OCI-LY1 (cell line): ENCODE measurements around the gene CLUH.

Source experiments
- H2AFZ ChIP-seq: fragments of 200-600 bp; sonication (generic), shearing (Covaris generic); 2 replicates; pipeline ENCODE4 v1.6.0; 2014; ENCODE audit warnings: antibody characterized with exemption, mild to moderate bottlenecking, low read length
- H3F3A ChIP-seq: fragments of 200-600 bp; sonication (generic), shearing (Covaris generic); 2 replicates; pipeline ENCODE4 v1.6.0; 2014; ENCODE audit warnings: mild to moderate bottlenecking, antibody characterized with exemption, low read length, moderate library complexity; ENCODE audit not compliant: insufficient read depth
- H3K27ac ChIP-seq: fragments of 200-600 bp; sonication (generic); 2 replicates; pipeline ENCODE4 v1.5.1; 2014; ENCODE audit warnings: low read length, mixed run types, mild to moderate bottlenecking, low read depth; ENCODE audit not compliant: poor library complexity, severe bottlenecking
- H3K27me3 ChIP-seq: fragments of 200-600 bp; sonication (generic); 2 replicates; pipeline ENCODE4 v1.6.0; 2014; ENCODE audit warnings: antibody characterized with exemption, mild to moderate bottlenecking, low read length, moderate library complexity; ENCODE audit not compliant: insufficient read depth
- H3K36me3 ChIP-seq: fragments of 200-600 bp; sonication (generic); 2 replicates; pipeline ENCODE4 v1.6.1; 2014; ENCODE audit warnings: mild to moderate bottlenecking, antibody characterized with exemption, low read length, moderate library complexity, mixed read lengths; ENCODE audit not compliant: insufficient read depth
- H3K4me1 ChIP-seq: fragments of 200-600 bp; sonication (generic); 2 replicates; pipeline ENCODE4 v1.5.1; 2014; ENCODE audit warnings: mild to moderate bottlenecking, low read length, moderate library complexity; ENCODE audit not compliant: insufficient read depth, severe bottlenecking
- H3K4me2 ChIP-seq: fragments of 200-600 bp; sonication (generic), shearing (Covaris generic); 2 replicates; pipeline ENCODE4 v1.6.1; 2014; ENCODE audit warnings: low read length
- H3K4me3 ChIP-seq: fragments of 200-600 bp; sonication (generic); 2 replicates; pipeline ENCODE4 v1.5.1; 2014; ENCODE audit warnings: low read length, low read depth, mild to moderate bottlenecking, mixed read lengths; ENCODE audit not compliant: poor library complexity, severe bottlenecking
- H3K79me2 ChIP-seq: fragments of 200-600 bp; shearing (Covaris generic); 2 replicates; pipeline ENCODE4 v1.6.1; 2016; ENCODE audit warnings: mixed run types, low read length, mixed read lengths; ENCODE audit not compliant: insufficient read depth
- H3K9ac ChIP-seq: fragments of 200-600 bp; sonication (generic), shearing (Covaris generic); 2 replicates; pipeline ENCODE4 v1.6.1; 2014; ENCODE audit warnings: mild to moderate bottlenecking, low read length, mixed read lengths
- H3K9me2 ChIP-seq: fragments of 200-600 bp; sonication (generic), shearing (Covaris generic); 2 replicates; pipeline ENCODE4 v1.6.1; 2014; ENCODE audit warnings: low read depth, mild to moderate bottlenecking, low read length, mixed read lengths
- H3K9me3 ChIP-seq: fragments of 200-600 bp; shearing (Covaris generic); 2 replicates; pipeline ENCODE4 v1.6.1; 2014; ENCODE audit warnings: low read length, mixed read lengths
- H4K20me1 ChIP-seq: fragments of 200-600 bp; sonication (generic), shearing (Covaris generic); 2 replicates; pipeline ENCODE4 v1.6.0; 2016; ENCODE audit warnings: mild to moderate bottlenecking, low read length; ENCODE audit not compliant: insufficient read depth
- CTCF ChIP-seq: fragments of 200-600 bp; sonication (generic), shearing (Covaris generic); IDR thresholded peaks from 2 replicates; pipeline ENCODE4 v1.5.1; 2017; ENCODE audit warnings: mild to moderate bottlenecking, antibody characterized with exemption, low read length, moderate library complexity, mixed read lengths
- EZH2 ChIP-seq: fragments of 200-600 bp; sonication (generic), shearing (Covaris generic); IDR thresholded peaks from 2 replicates; pipeline ENCODE4 v1.8.0; 2017; ENCODE audit warnings: borderline replicate concordance, mixed run types, mild to moderate bottlenecking, antibody characterized with exemption, low read length, moderate library complexity, mixed read lengths

The CLUH gene

GRCh38 chr17:2695961-2696760 is 15.4 kb downstream of the CLUH start:
- Histone ChIP-seq H3K4me2 (no peak overlapping the region), H3F3A (no peaks in the 10 kb centered on the region), H4K20me1 (no peaks in the 10 kb centered on the region), H3K79me2 (no peaks in the 10 kb centered on the region), H3K36me3 (peaks cover 89% of the 10 kb centered on the region), H3K9me2 (no peaks in the 10 kb centered on the region), H3K4me1 (peaks cover under 1% of the 10 kb centered on the region), H3K4me3 (no peak overlapping the region), H2AFZ (no peak overlapping the region), H3K9ac (no peak overlapping the region), H3K9me3 (no peaks in the 10 kb centered on the region), H3K27ac (no peak overlapping the region), H3K27me3 (no peaks in the 10 kb centered on the region)
- TF ChIP-seq CTCF = no peak
- TF ChIP-seq EZH2 = no peak

- no peaks in the 10 kb centered on the region for H3K27me3 ChIP-seq
- H3F3A ChIP-seq = no peaks in the 10 kb centered on the region
- no peaks in the 10 kb centered on the region for H4K20me1 ChIP-seq
- no peak overlapping the region for H3K27ac ChIP-seq
- H3K4me1 ChIP-seq = peaks cover 8% of the 10 kb centered on the region
- H3K79me2 ChIP-seq = no peaks in the 10 kb centered on the region
- H2AFZ ChIP-seq = no peak overlapping the region
- TF ChIP-seq EZH2 = no peak
- no peak for TF ChIP-seq CTCF
- H3K9ac ChIP-seq = no peak overlapping the region
- no peaks in the 10 kb centered on the region for H3K9me2 ChIP-seq
- no peaks in the 10 kb centered on the region for H3K9me3 ChIP-seq
- peaks cover 89% of the 10 kb centered on the region for H3K36me3 ChIP-seq
- no peak overlapping the region for H3K4me2 ChIP-seq
- no peak overlapping the region for H3K4me3 ChIP-seq
Observed at GRCh38 chr17:2695243-2695960, 16.2 kb downstream of the CLUH start.

GRCh38 chr17:2694381-2695242 is 17.0 kb downstream of the CLUH start:
- no peaks in the 10 kb centered on the region for H3K79me2 ChIP-seq

More at GRCh38 chr17:2694381-2695242, 17.0 kb downstream of the CLUH start:
- Histone ChIP-seq H3K9me2 (no peaks in the 10 kb centered on the region), H3K36me3 (peaks cover 82% of the 10 kb centered on the region), H2AFZ (no peak overlapping the region), H3K4me3 (no peak overlapping the region), H4K20me1 (no peaks in the 10 kb centered on the region), H3K9ac (no peak overlapping the region), H3K27me3 (no peaks in the 10 kb centered on the region), H3K27ac (no peak overlapping the region), H3F3A (no peaks in the 10 kb centered on the region), H3K4me2 (no peak overlapping the region), H3K9me3 (no peaks in the 10 kb centered on the region), H3K4me1 (peaks cover 16% of the 10 kb centered on the region)
- TF ChIP-seq EZH2 (no peak), CTCF (no peak)
